Immature natural killer cell (primary cell): ENCODE data around the gene TOMM40. TPM values are rescaled to one million over a fixed set of nuclear protein-coding genes. Genes with fewer than 3 reads are reported as not detected.

Source experiments
- DNase-seq, 3 donors: peaks; one replicate each; pipeline ENCODE4 v3.0.0; 2022; ENCODE audit warnings: mixed read lengths in 1 of 3
- H3K27ac Mint-ChIP-seq, 6 donors: one replicate each; pipeline ENCODE4 v1.8.0; 2020; ENCODE audit warnings: mixed read lengths in 6 of 6, mild to moderate bottlenecking in 5 of 6, inconsistent platforms in 4 of 6, moderate library complexity in 3 of 6
- H3K27me3 Mint-ChIP-seq, 3 donors: one replicate each; pipeline ENCODE4 v1.8.0; 2020 to 2021; ENCODE audit warnings: low read depth in 3 of 3, mild to moderate bottlenecking in 3 of 3, mixed read lengths in 3 of 3, moderate library complexity in 3 of 3, inconsistent platforms in 1 of 3
- H3K36me3 Mint-ChIP-seq, 3 donors: one replicate each; pipeline ENCODE4 v1.8.0; 2020; ENCODE audit warnings: mixed read lengths in 3 of 3, inconsistent platforms in 2 of 3, mild to moderate bottlenecking in 2 of 3
- H3K4me1 Mint-ChIP-seq, 2 donors: one replicate each; pipeline ENCODE4 v1.8.0; 2020; ENCODE audit warnings: inconsistent platforms in 2 of 2, mild to moderate bottlenecking in 2 of 2, mixed read lengths in 2 of 2, moderate library complexity in 1 of 2
- H3K4me3 Mint-ChIP-seq, 5 donors: one replicate each; pipeline ENCODE4 v1.8.0; 2020; ENCODE audit warnings: mild to moderate bottlenecking in 5 of 5, mixed read lengths in 5 of 5, inconsistent platforms in 3 of 5, moderate library complexity in 3 of 5
- H3K9me3 Mint-ChIP-seq, 6 donors: one replicate each; pipeline ENCODE4 v1.8.0; 2020; ENCODE audit warnings: mild to moderate bottlenecking in 6 of 6, mixed read lengths in 6 of 6, inconsistent platforms in 4 of 6, moderate library complexity in 3 of 6
- polyA plus RNA-seq, 3 donors: library from polyadenylated mRNA; unstranded; fragments of 300-500 nt; fragmentation: Illumina TruSeq; gene quantifications; one replicate each; pipeline ENCODE4 v1.2.3, GENCODE V29; 2021

The TOMM40 gene
- polyA plus RNA-seq = 10 to 100 TPM; 15.5 to 39.7 (median 25.6) TPM

DNA sequence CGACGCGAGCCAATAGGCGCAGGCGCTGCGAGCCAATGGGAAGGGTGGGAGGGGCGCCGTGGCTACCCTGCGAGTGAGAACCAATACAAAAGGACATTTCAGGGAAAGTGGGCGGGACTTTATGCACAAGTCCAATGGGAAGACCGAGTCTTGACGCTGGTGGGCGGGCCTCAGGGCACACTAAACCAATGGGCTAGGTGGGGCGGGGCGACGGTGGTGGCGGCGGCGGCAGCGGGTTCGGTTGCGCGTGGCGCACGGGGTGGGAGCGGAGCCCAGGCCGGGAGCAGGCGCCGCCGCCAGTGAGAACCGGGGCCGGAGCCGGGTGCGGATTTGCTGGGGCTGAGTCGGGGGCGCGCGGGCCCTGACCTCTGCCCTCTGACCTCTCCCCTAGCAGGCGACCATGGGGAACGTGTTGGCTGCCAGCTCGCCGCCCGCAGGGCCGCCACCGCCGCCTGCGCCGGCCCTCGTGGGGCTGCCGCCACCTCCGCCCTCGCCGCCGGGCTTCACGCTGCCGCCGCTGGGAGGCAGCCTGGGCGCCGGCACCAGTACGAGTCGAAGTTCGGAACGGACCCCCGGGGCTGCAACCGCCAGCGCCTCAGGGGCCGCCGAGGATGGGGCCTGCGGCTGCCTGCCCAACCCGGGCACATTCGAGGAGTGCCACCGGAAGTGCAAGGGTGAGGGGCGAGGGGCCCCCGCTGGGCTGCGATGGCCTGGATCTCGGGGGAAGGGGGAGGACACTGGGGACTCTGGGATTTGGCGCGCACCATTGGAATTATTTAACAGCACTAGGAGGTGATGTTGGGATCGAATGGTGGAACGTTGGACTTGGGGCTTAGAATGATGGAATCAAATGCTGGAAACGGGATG is at the start of gene TOMM40:
Gene TOMM40 (plus strand): TSS at position 239 of the 867 bp plus-strand sequence. CDS start 162 bp downstream, at position 401.
- Mint-ChIP-seq H3K27me3 (peaks cover 5 to 13% (median 7%) of the 10 kb centered on the region in 3 donors), H3K9me3 (no peaks in the 10 kb centered on the region), H3K4me3 (peak within 1 kb of the TSS; percentile 86 to 93 (median 89)), H3K27ac (peak within 1 kb of the TSS; percentile 85 to 97 (median 93)), H3K4me1 (peaks cover 29 to 33% of the 10 kb centered on the region in 2 donors), H3K36me3 (peaks cover 0 to 13% (median 4%) of the 10 kb centered on the region in 3 donors)
- no peak for DNase-seq

GRCh38 chr19:44845286-44845611 is 45.8 kb upstream of the TOMM40 start:
- Mint-ChIP-seq H3K4me3 (peak overlapping the region; percentile 78 to 93 (median 87)), H3K36me3 (peaks cover 0 to 4% (median 0%) of the 10 kb centered on the region in 3 donors), H3K9me3 (peaks cover 0 to 2% (median 0%) of the 10 kb centered on the region in 6 donors)

GRCh38 chr19:44845612-44846454 is 45.2 kb upstream of the TOMM40 start, which contains the start of gene NECTIN2:
TSS of gene NECTIN2 (plus strand) at chr19:44846297. CDS start at chr19:44846526, 229 bp downstream.
- H3K27ac Mint-ChIP-seq = peak within 1 kb of the TSS in 5 of 6 donors; percentile 43 to 75 (median 72)
- H3K4me3 Mint-ChIP-seq = peak within 1 kb of the TSS; percentile 86 to 93 (median 87)
- H3K27me3 Mint-ChIP-seq = peaks cover 7 to 17% (median 16%) of the 10 kb centered on the region in 3 donors
- H3K36me3 Mint-ChIP-seq = peaks cover 0 to 4% (median 0%) of the 10 kb centered on the region in 3 donors
- peak; percentile 69 to 78 (median 76) for DNase-seq
- peaks cover 0 to 2% (median 0%) of the 10 kb centered on the region in 6 donors for H3K9me3 Mint-ChIP-seq
- H3K4me1 Mint-ChIP-seq = peaks cover 23 to 25% of the 10 kb centered on the region in 2 donors

More at GRCh38 chr19:44845286-44845611, 45.8 kb upstream of the TOMM40 start:
- Mint-ChIP-seq H3K4me1 (peaks cover 23 to 25% of the 10 kb centered on the region in 2 donors), H3K27ac (peak overlapping the region in 5 of 6 donors; percentile 43 to 75 (median 72)), H3K27me3 (peaks cover 7 to 17% (median 16%) of the 10 kb centered on the region in 3 donors)
- no peak for DNase-seq

DNA sequence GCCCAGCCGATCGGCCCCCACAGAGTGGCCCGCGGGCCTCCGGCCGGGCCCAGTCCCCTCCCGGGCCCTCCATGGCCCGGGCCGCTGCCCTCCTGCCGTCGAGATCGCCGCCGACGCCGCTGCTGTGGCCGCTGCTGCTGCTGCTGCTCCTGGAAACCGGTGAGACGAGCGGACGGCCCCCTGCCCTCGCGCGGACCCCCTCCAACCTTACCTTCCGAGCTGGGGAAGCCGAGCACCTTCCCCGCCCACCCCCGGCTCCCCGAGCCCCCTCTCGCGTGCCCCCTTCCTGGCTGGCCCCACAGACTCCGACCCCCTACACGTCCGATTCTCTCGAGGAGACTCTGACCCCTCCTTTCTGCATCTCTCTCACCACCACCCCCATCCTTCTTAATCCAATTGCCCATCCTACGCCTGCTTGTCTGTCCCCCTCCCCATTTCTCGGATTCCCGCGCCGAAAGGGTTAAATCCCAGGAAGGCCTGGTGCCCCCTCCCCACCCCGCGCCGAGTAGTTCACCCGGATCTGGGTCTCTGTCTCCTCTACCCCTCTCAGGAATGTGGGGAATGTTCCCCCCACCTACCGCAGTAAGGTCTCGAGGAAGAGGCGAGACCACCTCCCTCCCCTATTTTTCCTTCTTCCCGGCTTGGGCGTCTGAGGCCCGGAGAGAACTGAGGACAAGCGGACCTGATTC is 44.5 kb upstream of the TOMM40 start:
- H3K36me3 Mint-ChIP-seq = peaks cover 0 to 4% (median 0%) of the 10 kb centered on the region in 3 donors
- peaks cover 7 to 17% (median 16%) of the 10 kb centered on the region in 3 donors for H3K27me3 Mint-ChIP-seq
- peaks cover 0 to 2% (median 0%) of the 10 kb centered on the region in 6 donors for H3K9me3 Mint-ChIP-seq
- peak overlapping the region in 1 of 6 donors; percentile 55 for H3K27ac Mint-ChIP-seq
- peaks cover 23 to 25% of the 10 kb centered on the region in 2 donors for H3K4me1 Mint-ChIP-seq
- H3K4me3 Mint-ChIP-seq = peak overlapping the region; percentile 80 to 90 (median 87)
- no peak for DNase-seq

DNA sequence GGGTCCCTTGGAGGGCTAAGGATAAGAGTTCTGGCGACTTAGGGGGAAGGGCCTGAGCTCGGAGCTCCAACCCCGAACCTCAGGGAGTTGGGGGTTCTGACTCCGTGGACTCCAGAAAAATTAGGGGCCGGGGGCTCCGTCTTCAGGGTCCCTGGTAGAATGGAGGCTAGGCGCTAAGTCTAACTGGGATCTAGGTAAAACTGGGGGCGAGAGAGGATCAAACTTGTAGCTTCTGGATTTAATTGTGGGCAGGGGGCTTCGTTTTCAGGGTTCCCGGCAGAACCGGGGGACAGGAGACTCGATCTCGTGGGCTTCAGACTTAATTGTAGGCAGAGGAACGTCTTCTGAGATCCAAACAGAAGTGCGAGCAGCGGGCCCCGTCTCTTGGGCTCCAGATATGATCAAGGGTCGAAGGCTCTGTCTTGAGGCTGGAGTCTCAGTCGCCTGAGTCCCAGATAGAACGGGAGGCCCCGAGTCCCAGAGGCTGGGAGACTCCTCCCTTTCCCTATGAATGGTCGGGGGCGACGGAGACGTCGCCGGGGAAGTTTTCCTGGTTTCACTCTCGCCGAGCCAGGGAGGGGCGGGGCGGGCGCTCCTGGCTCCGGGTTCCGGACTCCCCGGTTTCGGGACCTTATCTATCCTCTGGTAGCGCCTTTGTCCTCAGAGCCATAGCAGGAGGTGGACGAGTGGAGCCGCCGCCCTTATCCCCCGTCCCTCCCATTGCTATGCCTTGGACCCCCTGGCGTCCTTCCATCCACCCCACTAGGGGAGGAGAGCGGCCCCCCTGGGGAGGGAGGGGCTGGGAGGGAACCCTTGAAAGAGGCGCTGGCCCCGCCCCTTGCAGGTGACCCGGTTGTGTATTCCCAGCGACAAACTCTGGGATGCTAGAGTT is 43.7 kb upstream of the TOMM40 start:
- peaks cover 0 to 4% (median 0%) of the 10 kb centered on the region in 3 donors for H3K36me3 Mint-ChIP-seq
- peak overlapping the region; percentile 80 to 90 (median 86) for H3K4me3 Mint-ChIP-seq
- peaks cover 23 to 25% of the 10 kb centered on the region in 2 donors for H3K4me1 Mint-ChIP-seq
- H3K9me3 Mint-ChIP-seq = peaks cover 0 to 2% (median 0%) of the 10 kb centered on the region in 6 donors
- H3K27me3 Mint-ChIP-seq = peaks cover 7 to 18% (median 16%) of the 10 kb centered on the region in 3 donors
- H3K27ac Mint-ChIP-seq = peak overlapping the region in 5 of 6 donors; percentile 56 to 83 (median 70)
- DNase-seq = no peak

GRCh38 chr19:44848036-44848811 is 42.8 kb upstream of the TOMM40 start:
- Mint-ChIP-seq H3K27me3 (peaks cover 7 to 19% (median 16%) of the 10 kb centered on the region in 3 donors), H3K27ac (peak overlapping the region in 1 of 6 donors; percentile 28), H3K4me3 (peak overlapping the region in 1 of 5 donors; percentile 23), H3K4me1 (peaks cover 23 to 25% of the 10 kb centered on the region in 2 donors), H3K9me3 (peaks cover 0 to 2% (median 0%) of the 10 kb centered on the region in 6 donors), H3K36me3 (peaks cover 0 to 4% (median 0%) of the 10 kb centered on the region in 3 donors)
- DNase-seq = no peak

DNA sequence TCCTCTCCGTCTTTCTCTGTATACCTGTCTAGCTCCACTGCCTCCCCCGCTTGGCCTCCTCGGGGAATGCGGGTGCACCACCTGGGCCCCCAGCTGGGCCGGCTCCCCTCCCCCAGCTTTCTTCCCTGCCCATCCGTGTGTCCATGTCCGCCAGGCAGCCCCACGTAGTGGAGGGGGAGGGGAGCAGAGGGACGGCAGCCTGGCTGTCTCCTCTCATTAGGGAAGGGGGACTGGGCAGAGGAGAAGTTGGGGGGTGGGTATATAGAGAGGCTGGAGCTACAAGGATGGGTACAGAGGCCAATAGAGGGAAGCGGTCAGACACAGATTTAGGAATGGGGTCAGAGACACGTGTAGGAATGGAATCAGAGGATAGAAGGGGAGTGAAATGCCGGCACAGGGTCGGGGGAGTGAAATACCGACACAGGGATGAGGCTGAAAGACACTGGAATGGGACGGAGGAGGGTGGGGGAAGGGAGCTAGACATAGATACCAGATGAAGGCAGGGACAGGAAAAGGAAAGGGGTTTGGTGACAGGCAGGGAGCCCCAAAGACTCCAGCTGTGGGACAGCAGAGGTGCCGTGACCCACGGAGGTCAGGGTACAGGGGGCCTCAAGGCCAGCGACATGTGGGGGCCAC is 42.1 kb upstream of the TOMM40 start:
- Mint-ChIP-seq H3K4me3 (no peak overlapping the region), H3K9me3 (peaks cover 0 to 2% (median 0%) of the 10 kb centered on the region in 6 donors), H3K36me3 (peaks cover 0 to 4% (median 0%) of the 10 kb centered on the region in 3 donors), H3K27me3 (peaks cover 7 to 19% (median 16%) of the 10 kb centered on the region in 3 donors), H3K4me1 (peaks cover 23 to 25% of the 10 kb centered on the region in 2 donors), H3K27ac (no peak overlapping the region)
- no peak for DNase-seq

- peaks cover 0 to under 1% (median 0%) of the 10 kb centered on the region in 6 donors for H3K9me3 Mint-ChIP-seq
Observed at GRCh38 chr19:44850641-44851109, 40.4 kb upstream of the TOMM40 start.

GRCh38 chr19:44851427-44851826 is 39.6 kb upstream of the TOMM40 start:
- H3K27ac Mint-ChIP-seq = no peak overlapping the region
- H3K4me1 Mint-ChIP-seq = peaks cover 12 to 14% of the 10 kb centered on the region in 2 donors
- no peaks in the 10 kb centered on the region for H3K36me3 Mint-ChIP-seq
- H3K27me3 Mint-ChIP-seq = peaks cover 6 to 21% (median 9%) of the 10 kb centered on the region in 3 donors
- DNase-seq = no peak
- no peak overlapping the region for H3K4me3 Mint-ChIP-seq
- no peaks in the 10 kb centered on the region for H3K9me3 Mint-ChIP-seq

More at GRCh38 chr19:44850641-44851109, 40.4 kb upstream of the TOMM40 start:
- Mint-ChIP-seq H3K36me3 (no peaks in the 10 kb centered on the region), H3K4me1 (peaks cover 14% of the 10 kb centered on the region in 2 donors), H3K27ac (no peak overlapping the region), H3K27me3 (peaks cover 6 to 19% (median 12%) of the 10 kb centered on the region in 3 donors), H3K4me3 (no peak overlapping the region)
- DNase-seq = no peak

DNA sequence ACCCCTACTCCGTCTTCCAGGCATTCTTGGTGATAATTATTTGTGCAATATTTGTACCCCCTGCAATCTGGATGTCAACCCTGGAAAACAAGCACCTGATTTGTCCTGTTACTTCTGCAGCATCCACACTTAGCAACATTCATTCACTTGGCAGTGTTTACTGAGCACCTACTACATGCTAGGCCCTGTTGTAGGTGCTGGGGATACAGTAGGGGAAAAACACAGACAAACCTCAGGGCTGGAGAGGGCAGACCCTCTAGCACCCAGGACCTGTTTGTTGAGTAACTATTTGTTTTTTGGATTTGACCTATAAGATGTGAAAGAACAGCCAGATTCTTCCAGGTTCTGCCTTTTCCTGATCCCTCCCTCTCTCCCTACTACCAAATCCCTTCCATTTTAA is 35.4 kb upstream of the TOMM40 start:
- H3K27me3 Mint-ChIP-seq = peaks cover 2 to 8% (median 4%) of the 10 kb centered on the region in 3 donors
- no peaks in the 10 kb centered on the region for H3K9me3 Mint-ChIP-seq
- DNase-seq = no peak
- no peak overlapping the region for H3K4me3 Mint-ChIP-seq
- H3K36me3 Mint-ChIP-seq = no peaks in the 10 kb centered on the region
- no peak overlapping the region for H3K27ac Mint-ChIP-seq
- peaks cover 2 to 4% of the 10 kb centered on the region in 2 donors for H3K4me1 Mint-ChIP-seq
